Measurements from ENCODE around the gene STARD13. TPM values are rescaled to one million over a fixed set of nuclear protein-coding genes. Genes with fewer than 3 reads are reported as not detected.
A peak's percentile ranks its signal among the peaks of the same experiment; 100 is the strongest.

Gene STARD13
- total RNA-seq, 1 experiment from 2014 or later, result 11.3 TPM

- H3K27me3 Mint-ChIP-seq (ENCODE audit: unreplicated experiment), result no peaks in the 10 kb centered on the region
- no peak for TF ChIP-seq CTCF (IDR thresholded peaks at IDR 0.05; ENCODE audit: unreplicated experiment)
- H3K4me1 Mint-ChIP-seq (ENCODE audit: low read depth, unreplicated experiment), result peaks cover 11% of the 10 kb centered on the region
- H3K27ac Mint-ChIP-seq (ENCODE audit: unreplicated experiment), result no peak overlapping the region
- H3K36me3 Mint-ChIP-seq (ENCODE audit: insufficient read depth, unreplicated experiment), result no peaks in the 10 kb centered on the region
- no peak for DNase-seq
- CTCF ChIA-PET, result no interaction called here
- no TSS peak for BruUV-seq (replicated peaks)
- H3K9me3 Mint-ChIP-seq (ENCODE audit: low read depth, unreplicated experiment), result no peaks in the 10 kb centered on the region
- H3K4me3 Mint-ChIP-seq (ENCODE audit: low read depth, unreplicated experiment), result no peak overlapping the region
- intact Hi-C loops (cut with micrococcal nuclease; ENCODE audit: unreplicated experiment), result no loop called here
These were observed 158.5 kb downstream of the STARD13 start for GRCh38 chr13:33127009-33127551.

GRCh38 chr13:33125821-33126570 is 159.6 kb downstream of the STARD13 start:
- intact Hi-C loops (cut with micrococcal nuclease; ENCODE audit: unreplicated experiment), result no loop called here
- Mint-ChIP-seq H3K9me3 (ENCODE audit: low read depth, unreplicated experiment) (no peaks in the 10 kb centered on the region), H3K36me3 (ENCODE audit: insufficient read depth, unreplicated experiment) (no peaks in the 10 kb centered on the region), H3K27ac (ENCODE audit: unreplicated experiment) (peak overlapping the region; percentile 25), H3K4me3 (ENCODE audit: low read depth, unreplicated experiment) (no peak overlapping the region), H3K27me3 (ENCODE audit: unreplicated experiment) (no peaks in the 10 kb centered on the region), H3K4me1 (ENCODE audit: low read depth, unreplicated experiment) (peaks cover 11% of the 10 kb centered on the region)
- TF ChIP-seq CTCF (IDR thresholded peaks at IDR 0.05; ENCODE audit: unreplicated experiment), result no peak
- peak; percentile 14 for DNase-seq
- BruUV-seq (replicated peaks), result no TSS peak
- CTCF ChIA-PET, result interaction anchor here (0.5 to 0.7 kb wide), 2 partner anchors 11 to 29 kb away, joined by 3 read pairs; no protein-coding TSS in a partner anchor

GRCh38 chr13:33123066-33123859 is 162.3 kb downstream of the STARD13 start:
- H3K36me3 Mint-ChIP-seq (ENCODE audit: insufficient read depth, unreplicated experiment), result no peaks in the 10 kb centered on the region
- TF ChIP-seq CTCF (IDR thresholded peaks at IDR 0.05; ENCODE audit: unreplicated experiment), result no peak
- DNase-seq, result no peak
- peaks cover 11% of the 10 kb centered on the region for H3K4me1 Mint-ChIP-seq (ENCODE audit: low read depth, unreplicated experiment)
- BruUV-seq (replicated peaks), result no TSS peak
- no peaks in the 10 kb centered on the region for H3K27me3 Mint-ChIP-seq (ENCODE audit: unreplicated experiment)
- H3K4me3 Mint-ChIP-seq (ENCODE audit: low read depth, unreplicated experiment), result no peak overlapping the region
- intact Hi-C loops (cut with micrococcal nuclease; ENCODE audit: unreplicated experiment), result no loop called here
- no peaks in the 10 kb centered on the region for H3K9me3 Mint-ChIP-seq (ENCODE audit: low read depth, unreplicated experiment)
- CTCF ChIA-PET, result interaction anchor here (0.5 kb wide), 1 partner anchor 669 kb away, joined by 3 read pairs; no protein-coding TSS in a partner anchor
- H3K27ac Mint-ChIP-seq (ENCODE audit: unreplicated experiment), result peak overlapping the region; percentile 68

- H3K4me1 Mint-ChIP-seq (ENCODE audit: low read depth, unreplicated experiment), result no peaks in the 10 kb centered on the region
- CTCF ChIA-PET, result no interaction called here
- no peak overlapping the region for H3K27ac Mint-ChIP-seq (ENCODE audit: unreplicated experiment)
- no peaks in the 10 kb centered on the region for H3K27me3 Mint-ChIP-seq (ENCODE audit: unreplicated experiment)
- no TSS peak for BruUV-seq (replicated peaks)
- no peak for DNase-seq
- no peak for TF ChIP-seq CTCF (IDR thresholded peaks at IDR 0.05; ENCODE audit: unreplicated experiment)
- intact Hi-C loops (cut with micrococcal nuclease; ENCODE audit: unreplicated experiment), result no loop called here
- H3K36me3 Mint-ChIP-seq (ENCODE audit: insufficient read depth, unreplicated experiment), result no peaks in the 10 kb centered on the region
- H3K4me3 Mint-ChIP-seq (ENCODE audit: low read depth, unreplicated experiment), result no peak overlapping the region
- H3K9me3 Mint-ChIP-seq (ENCODE audit: low read depth, unreplicated experiment), result no peaks in the 10 kb centered on the region
These were observed 165.6 kb downstream of the STARD13 start for GRCh38 chr13:33119856-33120543.

All from Calu3 (cell line).